Tibial nerve (tissue), 4 donors: Measurements from ENCODE around the gene HPSE2. TPM values are rescaled to one million over a fixed set of nuclear protein-coding genes. Genes with fewer than 3 reads are reported as not detected.

Experiments used
- DNase-seq, 2 donors: peaks; one replicate each; pipeline ENCODE4 v3.0.0-alpha.2; 2019; ENCODE audit warnings: low spot score in 2 of 2
- H3K27ac ChIP-seq, 4 donors: fragments of 200-600 bp; sonication (generic) in 3 of 4; one replicate each; pipeline ENCODE4 v1.5.1; 2017 to 2019; ENCODE audit warnings: mild to moderate bottlenecking in 1 of 4
- H3K27me3 ChIP-seq, 2 donors: fragments of 200-600 bp; sonication (generic) in 1 of 2; one replicate each; pipeline versions ENCODE4 v1.5.1 to v1.6.0; 2017 to 2019
- H3K36me3 ChIP-seq, 3 donors: fragments of 200-600 bp; sonication (generic); one replicate each; pipeline ENCODE4 v1.5.1; 2018 to 2019
- H3K4me1 ChIP-seq, 4 donors: fragments of 200-600 bp; sonication (generic) in 3 of 4; one replicate each; pipeline ENCODE4 v1.5.1; 2017 to 2019
- H3K4me3 ChIP-seq, 4 donors: fragments of 200-600 bp; sonication (generic) in 3 of 4; one replicate each; pipeline ENCODE4 v1.5.1; 2017 to 2019; ENCODE audit warnings: mild to moderate bottlenecking in 1 of 4, moderate library complexity in 1 of 4
- H3K9me3 ChIP-seq, 4 donors: fragments of 200-600 bp; sonication (generic) in 3 of 4; one replicate each; pipeline ENCODE4 v1.5.1; 2017 to 2019
- EP300 ChIP-seq, 2 donors: sonication (generic); formaldehyde crosslinking; IDR thresholded peaks; one replicate each; pipeline ENCODE4 v1.6.1; 2017; ENCODE audit warnings: antibody characterized with exemption in 2 of 2, mild to moderate bottlenecking in 1 of 2
- POLR2A ChIP-seq, 2 donors: fragments of 450-650 bp; IDR thresholded peaks; one replicate each; pipeline ENCODE4 v1.6.1; 2017; ENCODE audit warnings: antibody characterized with exemption in 2 of 2, mild to moderate bottlenecking in 2 of 2, moderate library complexity in 2 of 2
- WGBS, 2 donors: methylation state at CpG; one replicate each; pipeline ENCODE4 v1.1.5; 2018; 5-methylcytosine and 5-hydroxymethylcytosine counted together
- total RNA-seq, 4 donors: library from RNA; depleted of rRNA; stranded (reverse); fragments of >200 nt; gene quantifications; one replicate each; pipeline ENCODE4 v1.1.0, GENCODE V29; 2016
- TF ChIP-seq, protein P1 (sequence below), 5 experiments: fragments of 200-600 bp in 3 of 5; fragments of 450-650 bp in 2 of 5; sonication (generic) in 3 of 5; IDR thresholded peaks; one replicate each; pipeline ENCODE4 v1.5.1; 2016 to 2019; ENCODE audit warnings: antibody characterized with exemption in 5 of 5, mild to moderate bottlenecking in 3 of 5, moderate library complexity in 2 of 5

HPSE2 gene
- total RNA-seq, 4 donors from 2014 or later: 0.63 TPM; not detected in 3

DNA sequence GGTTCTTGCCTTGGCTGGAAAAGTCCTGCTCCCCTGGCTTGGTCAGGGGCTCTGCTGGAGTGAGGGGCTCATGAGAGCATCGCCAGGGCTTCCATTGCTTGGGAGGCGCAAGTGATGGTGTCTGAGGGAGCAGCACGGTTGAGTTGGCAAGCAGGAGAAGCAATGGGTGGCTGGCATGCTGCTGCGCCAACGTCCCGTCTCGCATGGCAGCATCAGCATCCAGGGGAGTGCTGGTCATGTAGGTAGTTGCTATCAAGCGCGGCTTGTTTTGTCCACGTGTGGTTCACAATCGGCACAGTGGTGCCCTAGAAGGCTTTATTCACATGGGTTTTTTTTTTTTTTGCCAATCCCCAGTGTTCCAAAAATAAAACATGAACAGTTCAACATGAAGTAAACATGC lies 824.5 kb downstream of the HPSE2 start:
- TF ChIP-seq POLR2A (IDR thresholded peaks at IDR 0.05): no peak
- no peak for TF ChIP-seq EP300 (IDR thresholded peaks at IDR 0.05)
- TF ChIP-seq, protein P1, sequence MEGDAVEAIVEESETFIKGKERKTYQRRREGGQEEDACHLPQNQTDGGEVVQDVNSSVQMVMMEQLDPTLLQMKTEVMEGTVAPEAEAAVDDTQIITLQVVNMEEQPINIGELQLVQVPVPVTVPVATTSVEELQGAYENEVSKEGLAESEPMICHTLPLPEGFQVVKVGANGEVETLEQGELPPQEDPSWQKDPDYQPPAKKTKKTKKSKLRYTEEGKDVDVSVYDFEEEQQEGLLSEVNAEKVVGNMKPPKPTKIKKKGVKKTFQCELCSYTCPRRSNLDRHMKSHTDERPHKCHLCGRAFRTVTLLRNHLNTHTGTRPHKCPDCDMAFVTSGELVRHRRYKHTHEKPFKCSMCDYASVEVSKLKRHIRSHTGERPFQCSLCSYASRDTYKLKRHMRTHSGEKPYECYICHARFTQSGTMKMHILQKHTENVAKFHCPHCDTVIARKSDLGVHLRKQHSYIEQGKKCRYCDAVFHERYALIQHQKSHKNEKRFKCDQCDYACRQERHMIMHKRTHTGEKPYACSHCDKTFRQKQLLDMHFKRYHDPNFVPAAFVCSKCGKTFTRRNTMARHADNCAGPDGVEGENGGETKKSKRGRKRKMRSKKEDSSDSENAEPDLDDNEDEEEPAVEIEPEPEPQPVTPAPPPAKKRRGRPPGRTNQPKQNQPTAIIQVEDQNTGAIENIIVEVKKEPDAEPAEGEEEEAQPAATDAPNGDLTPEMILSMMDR (IDR thresholded peaks at IDR 0.05): no peak
- WGBS, 2 donors: 83 to 88% methylated on average over 11 of the region's 11 CpGs
- Histone ChIP-seq H3K9me3 (no peaks in the 10 kb centered on the region), H3K4me3 (no peak overlapping the region), H3K36me3 (peaks cover 0 to 28% (median 0%) of the 10 kb centered on the region in 3 donors), H3K4me1 (peaks cover 0 to 32% (median 12%) of the 10 kb centered on the region in 4 donors), H3K27me3 (no peaks in the 10 kb centered on the region), H3K27ac (no peak overlapping the region)
- DNase-seq: no peak

GRCh38 chr10:98410759-98411158 lies 824.9 kb downstream of the HPSE2 start:
- no peak for DNase-seq
- 78 to 87% methylated on average over 10 of the region's 10 CpGs for WGBS, 2 donors
- Histone ChIP-seq H3K36me3 (peaks cover 0 to 28% (median 0%) of the 10 kb centered on the region in 3 donors), H3K4me1 (peaks cover 0 to 30% (median 11%) of the 10 kb centered on the region in 4 donors), H3K4me3 (no peak overlapping the region), H3K27me3 (no peaks in the 10 kb centered on the region), H3K9me3 (no peaks in the 10 kb centered on the region), H3K27ac (no peak overlapping the region)
- TF ChIP-seq EP300 (IDR thresholded peaks at IDR 0.05) (no peak), POLR2A (IDR thresholded peaks at IDR 0.05) (no peak)
- TF ChIP-seq, protein P1 (IDR thresholded peaks at IDR 0.05): no peak

DNA sequence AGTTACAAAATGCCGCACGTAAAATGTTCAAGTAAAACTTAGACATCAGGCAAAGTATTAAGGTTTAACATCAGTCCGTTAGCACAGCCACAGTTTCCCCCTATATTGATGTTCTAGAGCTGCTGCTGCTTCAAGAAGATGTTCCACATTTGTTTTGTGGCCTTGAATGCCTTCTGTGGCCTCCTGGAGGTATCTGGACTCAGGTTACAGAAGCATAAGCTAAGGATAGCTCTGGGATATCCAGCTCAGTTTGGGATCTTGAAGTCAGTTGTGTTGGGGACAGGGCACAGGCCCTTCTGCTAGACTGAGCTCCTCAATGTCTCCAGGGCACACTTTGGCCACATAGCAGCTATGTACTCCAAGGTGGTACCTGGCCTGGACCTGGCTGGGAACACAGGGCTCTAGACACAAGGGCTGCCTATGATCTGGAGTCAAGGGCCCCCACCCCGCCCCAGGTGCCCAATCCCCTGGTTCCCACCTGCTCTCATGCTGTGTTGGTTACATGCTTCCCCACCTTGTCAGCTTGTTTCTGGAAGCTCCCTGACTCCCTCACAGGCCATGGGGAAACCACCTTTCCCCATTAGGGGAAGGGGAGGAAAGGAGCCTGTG lies 825.4 kb downstream of the HPSE2 start:
- Histone ChIP-seq H3K4me1 (peaks cover 0 to 26% (median 6%) of the 10 kb centered on the region in 4 donors), H3K27ac (no peak overlapping the region), H3K27me3 (no peaks in the 10 kb centered on the region), H3K4me3 (no peak overlapping the region), H3K36me3 (peaks cover 0 to 28% (median 0%) of the 10 kb centered on the region in 3 donors), H3K9me3 (no peaks in the 10 kb centered on the region)
- 82 to 98% methylated on average over 4 of the region's 4 CpGs for WGBS, 2 donors
- DNase-seq: no peak
- TF ChIP-seq POLR2A (IDR thresholded peaks at IDR 0.05) (no peak), EP300 (IDR thresholded peaks at IDR 0.05) (no peak)
- TF ChIP-seq, protein P1 (IDR thresholded peaks at IDR 0.05): no peak

DNA sequence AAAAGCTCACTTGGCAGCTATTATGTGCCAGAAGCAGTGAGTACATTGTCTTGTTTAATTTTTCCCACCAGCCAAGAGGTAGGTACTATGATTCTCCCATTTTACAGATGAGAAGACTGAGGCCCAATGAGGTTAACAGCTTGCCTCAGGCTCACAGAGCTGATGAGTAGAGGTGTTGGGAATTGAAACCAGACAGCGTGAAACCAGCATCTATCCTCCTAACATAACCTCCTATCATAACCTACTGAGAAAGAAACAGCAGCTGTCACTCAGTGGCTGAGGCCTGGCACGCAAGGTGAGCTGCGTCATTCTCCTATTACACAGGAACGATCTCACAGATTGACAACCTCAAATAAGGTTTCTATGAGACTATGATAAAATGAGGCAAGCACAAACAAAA lies 826.9 kb downstream of the HPSE2 start:
- no peaks in the 10 kb centered on the region for H3K9me3 ChIP-seq
- no peak overlapping the region for H3K4me3 ChIP-seq
- no peak overlapping the region for H3K27ac ChIP-seq
- DNase-seq: no peak
- H3K4me1 ChIP-seq: peaks cover 0 to 27% (median under 1%) of the 10 kb centered on the region in 4 donors
- H3K27me3 ChIP-seq: no peaks in the 10 kb centered on the region
- H3K36me3 ChIP-seq: peaks cover 0 to 32% (median 0%) of the 10 kb centered on the region in 3 donors
- TF ChIP-seq POLR2A (IDR thresholded peaks at IDR 0.05) (no peak), EP300 (IDR thresholded peaks at IDR 0.05) (no peak)
- TF ChIP-seq, protein P1 (IDR thresholded peaks at IDR 0.05): no peak
- 94 to 99% methylated on average over 4 of the region's 4 CpGs for WGBS, 2 donors

DNA sequence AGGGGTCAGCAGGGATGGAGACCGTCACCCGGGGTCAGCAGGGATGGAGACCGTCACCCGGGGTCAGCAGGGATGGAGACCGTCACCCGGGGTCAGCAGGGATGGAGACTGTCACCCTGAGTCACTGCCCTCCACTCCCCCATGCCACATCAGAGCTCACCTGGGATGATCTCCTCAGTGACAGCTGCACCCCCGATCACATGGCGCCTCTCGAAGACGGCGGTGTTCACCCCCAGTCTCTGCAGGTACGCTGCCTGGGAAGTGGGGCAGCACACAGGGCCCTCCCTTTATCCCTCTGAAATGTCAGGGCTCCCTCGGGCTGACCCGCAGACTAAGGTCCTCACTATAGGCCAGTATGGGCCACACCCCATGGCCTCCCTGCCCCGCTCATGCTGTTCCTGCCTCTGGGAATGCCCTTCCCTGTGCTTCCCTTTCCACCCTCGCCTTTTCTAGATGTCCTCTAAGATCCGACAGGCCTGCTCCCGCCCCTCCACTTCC lies 827.9 kb downstream of the HPSE2 start:
- H3K27ac ChIP-seq: no peak overlapping the region
- peaks cover 0 to 32% (median 2%) of the 10 kb centered on the region in 4 donors for H3K4me1 ChIP-seq
- TF ChIP-seq, protein P1 (IDR thresholded peaks at IDR 0.05): no peak
- TF ChIP-seq EP300 (IDR thresholded peaks at IDR 0.05) (no peak), POLR2A (IDR thresholded peaks at IDR 0.05) (no peak)
- H3K9me3 ChIP-seq: no peaks in the 10 kb centered on the region
- WGBS, 2 donors: 90 to 94% methylated on average over 10 to 17 of the region's 18 CpGs
- H3K36me3 ChIP-seq: peaks cover 0 to 41% (median 0%) of the 10 kb centered on the region in 3 donors
- DNase-seq: no peak
- H3K4me3 ChIP-seq: no peak overlapping the region
- no peaks in the 10 kb centered on the region for H3K27me3 ChIP-seq
